HG03442 (cell line): ENCODE data around the gene ZNF888.
"Not testable (repeated sequence)": the region's sequence is repeated elsewhere in the genome, so short reads cannot be mapped to it uniquely, and the experiment has no call there.

Source experiments
- ATAC-seq: cut with Tn5 transposase; IDR thresholded peaks from one replicate; pipeline ENCODE4 v1.9.1; 2021; ENCODE audit warnings: mild to moderate bottlenecking, moderate library complexity; ENCODE audit not compliant: unreplicated experiment

ZNF888 gene

GRCh38 chr19:52922841-52923777 lies at the start of gene ZNF888:
TSS of gene ZNF888 (minus strand) at chr19:52923428. CDS start at chr19:52917873, 5,555 bp downstream.
- peak; percentile 87 for ATAC-seq

GRCh38 chr19:52967772-52968171 lies 44.5 kb upstream of the ZNF888 start:
- no peak for ATAC-seq

DNA sequence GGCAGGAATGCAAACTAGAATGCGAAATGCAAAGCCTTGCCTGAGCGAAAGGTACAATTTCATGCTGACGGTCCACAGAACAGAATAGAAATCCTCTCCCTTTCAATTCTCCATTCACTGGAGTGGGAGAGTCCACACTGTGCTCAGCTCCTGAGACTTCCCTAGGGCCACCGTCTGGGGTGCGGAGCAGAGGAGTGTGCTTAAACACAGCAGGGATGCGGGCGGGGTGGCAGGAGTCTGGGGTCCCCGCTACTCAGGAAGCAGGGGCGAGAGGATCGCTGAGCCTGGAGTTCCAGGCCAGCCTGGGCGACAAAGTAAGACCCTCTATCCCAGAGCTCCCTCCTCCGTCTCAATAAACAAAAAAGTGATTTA lies 40.0 kb upstream of the ZNF888 start:
- no peak for ATAC-seq

DNA sequence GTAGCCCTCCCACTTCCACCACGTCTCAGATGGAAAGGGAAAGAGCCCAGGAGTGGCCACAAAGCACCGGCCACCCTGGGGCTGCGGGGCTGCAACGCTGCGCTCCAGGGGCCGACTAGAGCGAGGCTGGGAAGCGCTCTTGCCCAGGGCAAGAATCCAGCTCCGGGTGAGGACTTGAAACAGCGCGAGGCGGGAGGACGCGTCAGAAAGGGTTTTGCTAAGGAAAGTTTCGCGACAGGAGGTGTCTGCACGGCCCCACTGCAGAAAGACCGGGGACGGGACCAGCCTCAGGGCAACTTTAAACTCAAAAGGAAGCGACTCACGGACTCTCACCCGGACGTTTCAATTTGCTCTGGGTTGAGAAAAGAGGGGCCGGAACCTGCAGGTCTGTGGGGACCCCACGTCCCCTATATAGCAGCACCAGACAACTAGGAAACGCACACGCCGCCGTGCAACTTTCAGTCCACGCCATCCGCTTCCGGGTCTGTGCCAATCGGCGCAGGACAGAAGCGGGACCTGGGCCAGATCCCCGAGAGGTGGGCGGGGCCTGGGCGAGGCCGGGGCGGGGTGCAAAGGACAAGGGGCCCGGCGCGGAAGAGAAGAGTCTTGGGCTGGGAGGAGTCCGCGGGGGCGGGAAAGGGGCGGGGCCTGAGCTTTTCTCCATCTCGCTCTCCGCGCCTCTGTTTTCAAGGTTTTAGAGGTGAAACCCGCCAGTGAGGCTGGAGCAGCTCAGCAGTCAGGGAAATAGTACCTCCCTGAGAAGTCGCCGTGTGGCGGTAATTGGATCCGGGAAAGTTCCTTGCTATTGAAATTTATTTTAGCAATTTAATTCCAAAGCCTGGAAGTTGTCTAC lies 39.4 kb upstream of the ZNF888 start, which contains the start of gene ZNF816:
ZNF816 (minus strand) TSS at position 488 of the 853 bp plus-strand sequence. CDS start 6,792 bp downstream, outside the sequence.
- peak; percentile 96 for ATAC-seq

GRCh38 chr19:52961981-52962380 lies 38.8 kb upstream of the ZNF888 start:
- no peak for ATAC-seq

DNA sequence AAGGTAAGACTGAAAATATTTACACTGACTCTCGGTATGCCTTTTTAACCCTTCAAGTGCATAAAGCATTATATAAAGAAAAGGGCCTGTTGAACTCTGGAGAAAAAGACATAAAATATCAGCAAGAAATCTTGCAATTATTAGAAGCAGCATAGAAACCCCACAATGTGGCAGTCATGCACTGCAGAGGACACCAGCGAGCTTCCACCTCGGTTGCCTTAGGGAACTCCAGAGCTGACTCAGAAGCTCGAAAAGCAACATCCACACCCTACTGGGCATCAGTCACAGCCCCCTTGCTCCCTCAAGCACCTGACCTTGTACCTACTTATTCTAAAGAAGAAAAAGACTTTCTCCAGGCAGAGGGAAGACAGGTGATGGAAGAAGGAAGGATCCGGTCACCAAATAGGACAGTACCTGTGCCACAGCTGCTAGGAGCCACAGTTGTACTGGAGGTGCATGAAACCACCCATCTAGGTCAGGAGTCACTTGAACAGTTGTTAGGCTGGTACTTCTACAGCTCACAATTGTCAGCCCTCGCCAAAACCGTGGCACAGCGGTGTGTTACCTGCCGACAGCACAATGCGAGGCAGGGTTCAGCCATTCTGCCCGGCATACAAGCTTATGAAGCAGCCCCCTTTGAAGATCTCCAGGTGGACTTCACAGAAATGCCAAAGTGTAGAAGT lies 36.5 kb upstream of the ZNF888 start:
- ATAC-seq, result no peak

DNA sequence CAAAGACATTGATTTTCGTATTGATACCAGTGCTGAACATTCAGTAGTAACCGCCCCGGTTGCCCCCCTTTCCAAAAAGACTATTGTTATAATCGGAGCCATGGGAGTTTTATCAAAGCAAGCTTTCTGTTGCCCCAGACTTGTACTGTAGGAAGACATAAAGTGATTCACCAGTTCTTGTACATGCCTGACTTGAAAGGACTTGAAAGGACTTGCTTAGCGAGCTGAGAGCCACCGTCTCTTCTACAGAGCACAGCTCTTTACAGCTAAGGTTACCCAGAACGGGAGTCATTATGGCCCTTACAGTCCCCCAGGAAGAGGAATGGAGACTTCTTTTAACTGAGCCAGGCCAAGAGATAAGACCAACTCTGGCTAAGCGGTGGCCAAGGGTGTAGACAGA lies 34.4 kb upstream of the ZNF888 start:
- ATAC-seq, result no peak

GRCh38 chr19:52956917-52957316 lies 33.7 kb upstream of the ZNF888 start:
- ATAC-seq, result no peak

DNA sequence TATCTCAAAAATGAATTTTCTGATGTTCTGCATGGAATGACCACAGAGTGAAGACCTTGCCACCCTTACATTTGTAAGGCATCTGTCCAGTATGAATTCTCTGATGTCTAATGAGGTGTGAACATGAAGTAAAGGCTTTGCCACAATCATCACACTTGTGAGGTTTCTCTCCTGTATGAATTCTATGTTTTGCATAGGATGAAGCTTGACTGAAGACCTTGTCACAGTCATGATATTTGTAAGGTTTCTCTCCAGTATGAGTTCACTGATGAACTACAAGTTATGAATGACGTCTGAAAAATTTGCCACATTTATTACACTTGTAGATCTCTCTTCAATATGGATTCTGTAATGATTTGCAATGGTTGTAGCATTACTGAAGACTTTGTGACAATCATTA lies 26.2 kb upstream of the ZNF888 start:
- no peak for ATAC-seq

DNA sequence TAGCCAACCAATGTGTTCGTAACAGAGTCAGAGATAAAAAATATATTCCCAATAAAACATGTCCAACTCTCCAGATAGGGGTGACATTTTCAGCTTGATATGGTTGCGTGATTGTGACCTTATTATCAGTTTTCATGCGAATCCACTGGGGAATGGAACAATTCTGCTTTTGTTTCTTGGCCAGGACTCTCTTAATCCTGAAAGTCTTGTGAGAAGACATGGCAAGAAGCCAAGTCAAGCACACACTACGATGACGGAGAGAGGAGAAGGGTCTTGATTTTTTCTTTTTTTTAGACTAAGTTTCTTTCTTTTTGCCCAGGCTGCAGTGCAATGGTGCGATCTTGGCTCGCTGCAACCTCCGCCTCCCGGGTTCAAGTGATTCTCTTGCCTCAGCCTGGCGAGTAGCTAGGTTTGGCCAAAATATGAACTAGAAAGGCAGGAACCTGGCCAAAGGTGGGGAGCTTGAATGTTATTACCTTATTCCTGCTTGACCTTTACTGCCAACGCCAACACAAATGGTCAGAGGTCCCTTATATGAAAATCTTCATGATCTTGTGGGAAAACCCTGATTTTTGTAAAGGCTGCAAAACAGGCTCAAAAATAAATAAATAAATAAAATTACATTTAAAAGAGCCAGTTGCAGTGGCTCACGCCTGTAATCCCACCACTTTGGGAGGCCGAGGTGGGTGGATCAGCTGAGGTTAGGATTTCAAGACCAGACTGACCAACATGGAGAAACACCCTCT lies 25.0 kb upstream of the ZNF888 start:
- no peak for ATAC-seq

GRCh38 chr19:52946322-52947310 lies 23.4 kb upstream of the ZNF888 start:
- ATAC-seq, result no peak

- ATAC-seq, result no peak
Measured at GRCh38 chr19:52945652-52946321, 22.6 kb upstream of the ZNF888 start.

- ATAC-seq, result not testable (repeated sequence)
Measured at GRCh38 chr19:52944703-52945493, 21.7 kb upstream of the ZNF888 start.

GRCh38 chr19:52943884-52944643 lies 20.8 kb upstream of the ZNF888 start:
- ATAC-seq, result no peak

DNA sequence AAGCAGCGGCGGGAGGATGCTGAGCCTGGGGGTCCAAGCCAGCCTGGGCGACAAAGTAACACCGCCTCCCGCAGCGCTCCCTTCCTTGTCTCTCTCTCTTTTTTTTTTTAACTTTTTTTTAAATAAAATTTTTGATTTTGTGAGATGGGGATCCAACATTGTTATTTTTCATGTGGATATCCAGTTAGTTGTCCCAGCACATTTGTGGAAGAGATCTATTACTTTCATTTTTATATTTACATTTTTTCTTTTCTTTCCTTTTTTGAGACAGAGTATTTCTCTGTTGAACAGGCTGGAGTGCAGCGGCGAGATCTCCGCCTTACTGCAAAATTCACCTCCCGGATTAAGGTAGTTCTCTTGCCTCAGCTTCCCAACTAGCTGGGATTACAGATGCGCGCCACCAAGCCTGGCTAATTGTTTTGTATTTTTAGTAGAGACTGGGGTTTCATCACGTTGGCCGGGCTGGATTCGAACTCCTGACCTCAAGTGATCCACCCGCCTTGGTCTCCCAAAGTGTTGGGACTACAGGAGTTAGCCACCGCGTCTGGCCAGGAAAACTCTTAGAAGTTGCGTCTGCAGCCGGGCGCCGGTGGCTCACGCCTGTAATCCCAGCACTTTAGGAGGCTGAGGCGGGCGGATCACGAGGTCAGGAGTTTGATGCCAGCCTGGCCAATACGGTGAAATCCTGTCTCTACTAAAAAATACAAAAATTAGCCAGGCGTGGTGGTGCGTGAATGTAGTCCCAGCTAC lies 20.1 kb upstream of the ZNF888 start:
- ATAC-seq, result no peak

DNA sequence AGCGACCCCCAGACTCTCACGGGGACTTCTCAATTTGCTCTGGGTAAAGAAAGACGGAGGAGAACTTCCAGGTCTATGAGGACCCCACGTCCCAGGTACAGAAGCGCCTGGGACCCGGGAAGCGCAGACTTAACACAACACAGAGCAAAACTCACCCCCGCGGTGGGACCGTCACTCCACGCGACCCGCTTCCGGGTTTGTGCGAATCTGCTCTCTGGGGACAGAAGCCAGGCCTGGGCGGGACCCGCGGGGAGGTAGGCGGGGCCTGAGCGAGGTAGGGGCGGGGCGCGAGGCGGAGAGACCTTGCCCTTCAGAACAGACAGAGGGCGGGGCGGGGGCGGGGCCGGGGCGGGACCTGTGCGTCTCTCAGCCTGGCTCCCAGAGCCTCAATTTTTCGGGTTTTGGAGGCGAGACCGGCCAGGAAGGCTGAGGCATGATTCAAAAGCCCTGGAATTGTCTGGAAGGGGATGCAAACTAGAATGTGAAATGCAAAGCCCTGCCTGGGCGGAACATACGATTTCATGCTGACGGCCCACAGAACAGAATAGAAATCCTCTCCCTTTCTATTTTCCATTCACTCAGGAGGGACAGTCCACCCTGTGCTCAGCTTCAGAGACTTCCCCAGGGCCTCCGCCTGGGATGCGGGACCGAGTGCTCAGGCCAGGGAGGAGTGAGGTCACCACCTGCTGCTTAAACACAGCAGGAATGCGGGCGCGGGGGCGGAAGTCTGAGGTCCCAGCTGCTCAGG lies 19.3 kb upstream of the ZNF888 start:
- peak; percentile 98 for ATAC-seq
